ENCODE results near the gene EYS.

The EYS gene

GRCh38 chr6:65452333-65452732 lies 254.7 kb downstream of the EYS start:
- TF ChIP-seq, protein P1, sequence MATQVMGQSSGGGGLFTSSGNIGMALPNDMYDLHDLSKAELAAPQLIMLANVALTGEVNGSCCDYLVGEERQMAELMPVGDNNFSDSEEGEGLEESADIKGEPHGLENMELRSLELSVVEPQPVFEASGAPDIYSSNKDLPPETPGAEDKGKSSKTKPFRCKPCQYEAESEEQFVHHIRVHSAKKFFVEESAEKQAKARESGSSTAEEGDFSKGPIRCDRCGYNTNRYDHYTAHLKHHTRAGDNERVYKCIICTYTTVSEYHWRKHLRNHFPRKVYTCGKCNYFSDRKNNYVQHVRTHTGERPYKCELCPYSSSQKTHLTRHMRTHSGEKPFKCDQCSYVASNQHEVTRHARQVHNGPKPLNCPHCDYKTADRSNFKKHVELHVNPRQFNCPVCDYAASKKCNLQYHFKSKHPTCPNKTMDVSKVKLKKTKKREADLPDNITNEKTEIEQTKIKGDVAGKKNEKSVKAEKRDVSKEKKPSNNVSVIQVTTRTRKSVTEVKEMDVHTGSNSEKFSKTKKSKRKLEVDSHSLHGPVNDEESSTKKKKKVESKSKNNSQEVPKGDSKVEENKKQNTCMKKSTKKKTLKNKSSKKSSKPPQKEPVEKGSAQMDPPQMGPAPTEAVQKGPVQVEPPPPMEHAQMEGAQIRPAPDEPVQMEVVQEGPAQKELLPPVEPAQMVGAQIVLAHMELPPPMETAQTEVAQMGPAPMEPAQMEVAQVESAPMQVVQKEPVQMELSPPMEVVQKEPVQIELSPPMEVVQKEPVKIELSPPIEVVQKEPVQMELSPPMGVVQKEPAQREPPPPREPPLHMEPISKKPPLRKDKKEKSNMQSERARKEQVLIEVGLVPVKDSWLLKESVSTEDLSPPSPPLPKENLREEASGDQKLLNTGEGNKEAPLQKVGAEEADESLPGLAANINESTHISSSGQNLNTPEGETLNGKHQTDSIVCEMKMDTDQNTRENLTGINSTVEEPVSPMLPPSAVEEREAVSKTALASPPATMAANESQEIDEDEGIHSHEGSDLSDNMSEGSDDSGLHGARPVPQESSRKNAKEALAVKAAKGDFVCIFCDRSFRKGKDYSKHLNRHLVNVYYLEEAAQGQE (IDR thresholded peaks at IDR 0.05; ENCODE audit: insufficient read depth in 1 of 2, low read depth in 2 of 2, low read length in 2 of 2), result no peak
- TF ChIP-seq SIN3A (IDR thresholded peaks at IDR 0.05; ENCODE audit: borderline replicate concordance, insufficient read depth, low read length), result no peak
- TF ChIP-seq POLR2AphosphoS5 (IDR thresholded peaks at IDR 0.05; ENCODE audit: low read depth, low read length), result no peak
- TF ChIP-seq FOXP2 (optimal IDR thresholded peaks at IDR 0.05; ENCODE audit: borderline replicate concordance, extremely low read depth, extremely low read length, insufficient read depth), result no peak
- TF ChIP-seq TAF1 (IDR thresholded peaks at IDR 0.05; ENCODE audit: borderline replicate concordance, insufficient read depth, low read length), result no peak

DNA sequence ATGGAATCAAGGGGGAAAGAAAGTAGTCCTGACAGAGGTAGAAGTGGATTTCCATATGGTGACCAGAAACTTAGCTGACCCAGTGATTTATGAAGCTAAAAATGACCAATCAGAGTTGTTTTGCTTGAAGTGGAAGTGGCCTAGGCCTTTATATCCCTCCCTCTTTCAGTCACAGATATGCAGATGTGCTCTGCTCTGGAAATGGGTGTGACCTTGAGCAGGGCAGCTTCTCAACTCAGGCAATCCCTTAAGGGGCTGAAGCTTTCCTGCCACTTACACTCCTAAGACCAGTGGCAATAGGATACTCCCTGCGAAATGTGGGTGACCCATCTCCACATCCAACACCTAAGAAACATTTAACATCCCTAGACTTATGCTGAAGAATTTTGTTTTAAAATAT lies 256.6 kb downstream of the EYS start:
- no peak for TF ChIP-seq SIN3A (IDR thresholded peaks at IDR 0.05; ENCODE audit: borderline replicate concordance, insufficient read depth, low read length)
- TF ChIP-seq, protein P1 (IDR thresholded peaks at IDR 0.05; ENCODE audit: insufficient read depth in 1 of 2, low read depth in 2 of 2, low read length in 2 of 2), result no peak
- no peak for TF ChIP-seq POLR2AphosphoS5 (IDR thresholded peaks at IDR 0.05; ENCODE audit: low read depth, low read length)
- no peak for TF ChIP-seq TAF1 (IDR thresholded peaks at IDR 0.05; ENCODE audit: borderline replicate concordance, insufficient read depth, low read length)
- TF ChIP-seq FOXP2 (optimal IDR thresholded peaks at IDR 0.05; ENCODE audit: borderline replicate concordance, extremely low read depth, extremely low read length, insufficient read depth), result no peak

GRCh38 chr6:65449926-65450325 lies 257.1 kb downstream of the EYS start:
- TF ChIP-seq TAF1 (IDR thresholded peaks at IDR 0.05; ENCODE audit: borderline replicate concordance, insufficient read depth, low read length) (no peak), POLR2AphosphoS5 (IDR thresholded peaks at IDR 0.05; ENCODE audit: low read depth, low read length) (no peak), SIN3A (IDR thresholded peaks at IDR 0.05; ENCODE audit: borderline replicate concordance, insufficient read depth, low read length) (no peak), FOXP2 (optimal IDR thresholded peaks at IDR 0.05; ENCODE audit: borderline replicate concordance, extremely low read depth, extremely low read length, insufficient read depth) (no peak)
- TF ChIP-seq, protein P1 (IDR thresholded peaks at IDR 0.05; ENCODE audit: insufficient read depth in 1 of 2, low read depth in 2 of 2, low read length in 2 of 2), result no peak

DNA sequence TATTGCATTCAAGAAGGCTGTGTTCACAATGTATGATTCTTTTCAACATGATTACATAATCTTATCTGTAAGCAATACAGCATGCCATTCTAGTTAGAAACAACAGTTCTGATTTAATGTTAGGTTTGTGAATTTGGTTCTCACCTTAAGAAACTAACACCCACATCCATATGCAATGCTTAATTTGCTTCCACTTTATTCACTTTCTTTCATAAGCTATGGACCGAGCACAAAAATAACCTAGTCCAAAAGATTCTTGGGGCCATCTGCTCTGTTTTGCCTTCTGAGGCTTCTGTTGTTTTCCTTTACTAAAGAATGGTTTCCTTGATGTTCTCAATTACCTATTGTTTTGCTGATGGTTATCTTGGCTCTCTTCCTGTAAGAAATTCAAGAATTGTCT lies 258.2 kb downstream of the EYS start:
- no peak for TF ChIP-seq TAF1 (IDR thresholded peaks at IDR 0.05; ENCODE audit: borderline replicate concordance, insufficient read depth, low read length)
- no peak for TF ChIP-seq FOXP2 (optimal IDR thresholded peaks at IDR 0.05; ENCODE audit: borderline replicate concordance, extremely low read depth, extremely low read length, insufficient read depth)
- TF ChIP-seq SIN3A (IDR thresholded peaks at IDR 0.05; ENCODE audit: borderline replicate concordance, insufficient read depth, low read length), result no peak
- no peak for TF ChIP-seq POLR2AphosphoS5 (IDR thresholded peaks at IDR 0.05; ENCODE audit: low read depth, low read length)
- TF ChIP-seq, protein P1 (IDR thresholded peaks at IDR 0.05; ENCODE audit: insufficient read depth in 1 of 2, low read depth in 2 of 2, low read length in 2 of 2), result no peak

- TF ChIP-seq POLR2AphosphoS5 (IDR thresholded peaks at IDR 0.05; ENCODE audit: low read depth, low read length) (no peak), SIN3A (IDR thresholded peaks at IDR 0.05; ENCODE audit: borderline replicate concordance, insufficient read depth, low read length) (no peak), FOXP2 (optimal IDR thresholded peaks at IDR 0.05; ENCODE audit: borderline replicate concordance, extremely low read depth, extremely low read length, insufficient read depth) (no peak), TAF1 (IDR thresholded peaks at IDR 0.05; ENCODE audit: borderline replicate concordance, insufficient read depth, low read length) (no peak)
- TF ChIP-seq, protein P1 (IDR thresholded peaks at IDR 0.05; ENCODE audit: insufficient read depth in 1 of 2, low read depth in 2 of 2, low read length in 2 of 2), result no peak
Observed at GRCh38 chr6:65436281-65436680, 270.7 kb downstream of the EYS start.
